ENCODE data around the gene AGPAT3.

The AGPAT3 gene

GRCh38 chr21:43924421-43925095, 59.5 kb downstream of the AGPAT3 start:
- DNase-seq (ENCODE audit: low spot score), result no peak

DNA sequence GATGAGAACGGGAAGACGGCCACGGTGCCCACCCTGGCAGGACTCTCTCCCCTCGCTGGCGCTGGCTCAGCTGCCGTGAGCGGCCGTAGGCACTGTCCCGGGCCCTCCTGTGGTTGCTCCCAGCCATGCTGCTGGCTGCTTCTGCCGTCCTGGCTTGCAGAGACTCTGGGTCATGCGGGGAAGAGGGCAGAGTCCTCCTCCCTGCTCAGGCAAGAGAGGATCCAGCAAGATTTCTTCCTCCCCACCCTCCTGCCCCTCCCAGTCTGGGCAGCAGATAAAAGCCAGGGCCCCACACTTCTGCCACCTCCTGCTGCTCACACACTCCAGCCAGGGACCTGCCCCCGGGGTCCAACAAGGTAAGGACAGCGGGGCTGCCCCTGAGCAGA, 60.1 kb downstream of the AGPAT3 start:
- no peak for DNase-seq (ENCODE audit: low spot score)

- DNase-seq (ENCODE audit: low spot score), result no peak
Observed at GRCh38 chr21:43925609-43926008, 60.6 kb downstream of the AGPAT3 start.

DNA sequence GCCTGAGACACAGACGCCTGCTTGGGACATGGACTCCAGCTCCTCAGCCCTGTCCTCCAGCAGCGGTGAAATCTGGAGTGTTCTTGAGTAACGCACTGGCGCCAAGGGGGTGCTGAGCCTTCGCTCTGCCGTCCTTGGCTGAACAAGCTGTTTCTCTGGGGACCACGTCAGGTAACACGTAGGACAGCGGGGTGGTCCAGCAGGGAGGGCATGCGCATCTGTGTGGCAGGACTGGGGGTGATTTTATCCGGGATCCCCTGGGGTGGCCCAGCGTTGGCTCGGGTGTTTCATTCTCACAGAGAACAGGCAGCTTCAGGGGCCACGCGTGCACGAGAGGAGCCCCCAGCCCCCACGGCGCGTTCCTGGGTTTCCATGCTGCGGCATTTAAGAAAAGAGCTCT, 61.2 kb downstream of the AGPAT3 start:
- DNase-seq (ENCODE audit: low spot score), result no peak

GRCh38 chr21:43927591-43928221, 62.7 kb downstream of the AGPAT3 start:
- DNase-seq (ENCODE audit: low spot score), result no peak

- no peak for DNase-seq (ENCODE audit: low spot score)
Observed at GRCh38 chr21:43928222-43929125, 63.5 kb downstream of the AGPAT3 start.

DNA sequence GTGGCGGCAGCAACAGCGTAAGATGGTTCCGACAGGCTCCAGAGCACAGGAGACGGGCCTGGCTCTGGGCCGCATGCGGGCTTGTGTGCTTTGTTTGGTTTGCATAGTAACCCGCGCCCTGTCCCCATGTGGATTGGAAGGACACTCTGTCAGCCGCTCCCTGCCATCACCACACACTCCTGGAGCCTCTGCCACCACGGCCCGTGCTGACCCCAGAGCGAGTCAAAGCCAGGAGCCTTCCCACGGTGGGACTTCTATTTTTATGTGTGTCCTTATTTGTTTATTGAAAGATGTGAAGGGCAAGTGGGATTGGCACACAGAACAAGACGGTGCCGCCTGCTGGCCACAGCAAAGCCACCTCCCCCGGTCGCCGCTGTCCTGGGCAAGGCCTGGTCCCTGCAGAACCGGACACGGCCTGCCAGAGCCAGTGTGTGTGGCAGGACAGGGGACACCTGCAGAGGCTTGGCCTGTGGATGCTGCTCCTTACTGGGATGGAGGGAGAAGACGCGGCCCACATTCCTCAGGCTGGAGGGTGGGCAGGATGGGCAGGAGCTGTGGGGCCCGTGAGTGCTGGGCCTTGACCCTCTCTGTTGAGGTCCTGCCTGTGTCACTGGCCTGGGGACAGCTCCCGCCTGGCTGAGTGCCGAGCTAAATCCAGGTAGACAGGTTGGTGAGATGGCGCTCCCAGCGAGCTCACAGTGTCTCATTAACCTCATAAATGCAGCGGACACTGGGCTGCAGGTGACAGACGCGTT, 64.4 kb downstream of the AGPAT3 start:
- no peak for DNase-seq (ENCODE audit: low spot score)

DNA sequence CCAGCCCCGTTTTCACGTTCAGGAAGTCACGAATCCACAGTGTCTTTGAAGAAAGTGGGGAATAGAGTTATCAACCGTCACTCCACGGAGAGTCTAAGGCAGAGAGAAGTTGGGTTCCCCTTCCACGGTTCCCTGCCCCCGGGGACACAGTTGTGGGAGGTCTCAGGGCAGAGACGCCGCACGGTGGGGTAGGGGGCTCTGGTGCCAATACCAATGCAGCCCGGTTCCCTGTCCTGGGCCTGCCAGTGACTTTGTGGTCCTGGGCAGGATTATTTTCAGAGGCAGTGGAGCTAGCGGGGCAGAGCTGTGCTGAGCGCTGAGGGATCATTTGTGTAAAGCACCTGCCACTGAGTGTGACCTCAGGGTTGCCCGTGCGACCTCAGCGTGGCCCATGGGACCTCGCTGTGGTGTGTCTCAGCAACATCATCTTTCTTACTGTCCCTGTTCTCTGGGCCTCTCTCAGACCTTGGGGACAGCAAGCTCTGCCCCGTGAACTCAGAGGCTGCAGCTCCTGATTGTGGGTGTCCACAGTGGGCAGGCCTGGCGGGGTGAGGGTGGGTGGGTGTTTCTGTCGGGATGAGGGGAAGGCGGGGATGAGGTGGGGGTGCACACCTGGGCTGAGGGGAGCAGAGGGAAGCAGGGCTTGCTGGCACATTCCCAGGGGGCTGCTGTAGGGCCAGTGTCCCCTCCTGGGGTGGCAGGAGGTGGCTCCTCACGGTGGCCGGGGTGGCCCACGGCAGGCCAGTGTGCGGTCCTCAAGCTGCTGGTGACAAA, 65.2 kb downstream of the AGPAT3 start:
- no peak for DNase-seq (ENCODE audit: low spot score)

- no peak for DNase-seq (ENCODE audit: low spot score)
Observed at GRCh38 chr21:43930848-43931375, 65.9 kb downstream of the AGPAT3 start.

GRCh38 chr21:43931489-43931888, 66.5 kb downstream of the AGPAT3 start:
- DNase-seq (ENCODE audit: low spot score), result no peak

DNA sequence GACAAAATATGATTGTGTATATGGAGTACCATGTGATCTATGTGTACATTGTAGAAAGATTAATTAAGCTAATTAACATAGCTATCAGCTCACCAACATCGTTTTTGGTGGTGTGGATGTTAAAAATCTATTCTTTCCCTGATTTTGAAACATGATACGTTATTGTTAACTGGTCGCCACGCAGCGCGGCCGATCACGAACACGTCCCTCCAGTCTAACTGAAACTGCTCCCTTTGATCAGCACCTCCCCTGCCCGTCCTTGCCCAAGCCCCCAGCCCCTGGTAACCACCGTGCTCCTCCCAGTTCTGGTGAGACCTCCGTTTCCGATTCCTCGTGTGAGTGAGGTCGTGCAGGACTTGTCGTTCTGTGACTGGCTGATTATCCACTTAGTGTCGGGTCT, 67.0 kb downstream of the AGPAT3 start:
- no peak for DNase-seq (ENCODE audit: low spot score)

- DNase-seq (ENCODE audit: low spot score), result no peak
Observed at GRCh38 chr21:43933199-43933598, 68.2 kb downstream of the AGPAT3 start.

- DNase-seq (ENCODE audit: low spot score), result no peak
Observed at GRCh38 chr21:43933680-43934079, 68.7 kb downstream of the AGPAT3 start.

GRCh38 chr21:43934116-43934515, 69.1 kb downstream of the AGPAT3 start:
- no peak for DNase-seq (ENCODE audit: low spot score)

- no peak for DNase-seq (ENCODE audit: low spot score)
Observed at GRCh38 chr21:43934716-43935705, 70.0 kb downstream of the AGPAT3 start.

DNA sequence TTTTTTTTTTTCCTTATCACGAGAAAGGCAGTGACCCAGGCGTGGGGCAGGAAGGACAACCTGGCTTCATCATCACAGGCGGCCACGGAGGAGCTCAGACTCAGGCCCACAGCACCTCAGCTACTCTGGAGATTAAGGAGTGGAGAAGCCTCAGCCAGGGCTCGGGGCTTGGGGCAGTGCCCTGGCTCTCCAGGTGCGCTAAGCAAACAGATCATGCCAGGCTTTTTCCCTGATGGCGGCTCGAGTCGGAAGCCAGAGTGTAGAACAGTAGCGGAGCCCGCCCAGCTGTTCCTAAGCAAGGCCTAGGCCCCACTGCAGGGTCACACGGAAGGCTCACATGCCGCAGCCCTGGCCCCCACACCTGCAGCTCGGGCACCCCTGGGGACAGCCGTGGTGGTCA, 70.7 kb downstream of the AGPAT3 start:
- DNase-seq (ENCODE audit: low spot score), result no peak

DNA sequence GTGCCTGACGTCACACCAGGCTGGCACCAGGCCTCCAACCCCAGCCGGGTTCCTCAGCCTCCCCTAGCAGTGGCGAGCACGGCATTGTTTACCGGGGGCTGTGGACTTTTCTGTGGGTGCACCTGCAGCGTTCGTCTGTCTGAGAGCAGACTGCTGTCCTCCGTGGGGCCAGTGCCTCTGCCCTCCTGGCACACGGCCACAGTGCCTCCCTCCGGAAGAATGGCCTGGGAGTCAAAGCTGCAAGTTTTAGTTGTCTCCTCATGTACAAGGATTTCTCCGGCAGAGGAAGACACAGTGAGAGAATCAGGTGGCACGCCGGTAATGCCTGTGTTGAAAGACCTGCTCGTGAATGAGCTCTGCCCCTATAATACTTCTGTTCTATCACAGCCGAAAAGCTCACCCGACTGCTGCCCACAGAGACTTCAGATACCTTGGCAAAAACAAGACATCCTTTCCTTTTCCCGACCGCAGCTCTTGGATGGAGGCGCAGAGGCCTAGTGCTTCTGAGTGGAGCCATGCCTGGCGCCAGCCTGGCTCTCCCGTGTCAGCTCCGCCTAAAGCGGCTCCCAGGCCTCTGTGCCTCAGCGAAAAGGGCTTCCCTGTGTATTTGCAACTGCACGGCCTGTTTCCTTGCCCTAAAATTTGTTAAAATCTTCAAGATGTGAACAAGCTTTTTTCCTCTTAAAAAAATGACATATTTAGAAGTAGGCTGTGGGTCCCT, 71.4 kb downstream of the AGPAT3 start:
- no peak for DNase-seq (ENCODE audit: low spot score)

DNA sequence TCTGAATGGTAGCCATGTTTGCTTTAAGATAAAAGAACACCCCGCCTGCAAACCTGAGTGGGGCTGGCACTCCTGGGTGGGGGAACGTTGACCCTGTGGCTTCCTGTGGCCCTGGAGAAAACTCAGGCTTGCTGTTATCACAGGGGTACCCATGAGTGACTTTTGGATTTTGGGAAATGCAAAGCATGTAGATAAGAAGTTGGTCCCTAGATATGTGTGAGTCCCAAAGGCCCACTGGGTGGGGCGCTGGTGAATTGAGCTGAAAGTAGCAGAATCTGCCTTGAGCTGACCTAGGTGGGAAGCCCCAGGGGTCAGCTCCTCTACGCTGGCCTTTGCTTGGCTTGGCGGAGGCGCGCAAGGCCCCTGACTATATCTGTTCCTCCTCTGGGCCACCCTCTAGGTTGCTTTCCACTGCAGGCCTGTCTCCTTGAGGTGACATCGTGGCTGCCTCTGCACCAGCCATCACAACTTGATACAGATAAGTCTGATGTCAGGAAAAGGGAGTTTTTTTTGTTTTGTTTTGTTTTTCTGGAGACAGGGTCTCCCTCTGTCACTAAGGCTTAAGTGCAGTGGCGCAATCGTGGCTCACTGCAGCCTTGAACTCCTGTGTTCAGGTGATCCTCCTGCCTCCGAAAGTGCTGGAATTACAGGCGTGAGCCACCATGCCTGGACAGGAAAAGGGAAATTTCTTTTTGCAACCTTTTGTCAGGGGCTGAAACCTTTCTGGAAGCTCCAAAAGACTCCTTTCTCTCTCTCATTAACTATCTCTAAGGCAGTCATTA, 72.2 kb downstream of the AGPAT3 start:
- no peak for DNase-seq (ENCODE audit: low spot score)

All from Ammon's horn (tissue), 1 donor.